WTC11 (cell line): Measurements from ENCODE around the gene KLHL14. TPM values are rescaled to one million over a fixed set of nuclear protein-coding genes. Genes with fewer than 3 reads are reported as not detected.

Experiments used
- ATAC-seq: fragments of 200-7000 bp; cut with Tn5 transposase; 2 replicates; pipeline ENCODE4 v1.10.0; 2021; ENCODE audit warnings: mild to moderate bottlenecking, moderate library complexity
- CTCF ChIA-PET: fragments of 300-600 bp; sonication (Branson Sonifier 250); formaldehyde crosslinking; loops from one replicate; lab custom pipeline; 2021; ENCODE audit warnings: antibody characterized with exemption; lab: Charles Lee
- POLR2A ChIA-PET: fragments of 350-600 bp; sonication (Branson Sonifier 250); formaldehyde crosslinking; loops from one replicate; lab custom pipeline; 2021; ENCODE audit warnings: antibody characterized with exemption; lab: Charles Lee
- DNase-seq: peaks from one replicate; pipeline ENCODE4 v3.0.0; 2021; ENCODE audit warnings: low spot score
- H3K27ac Mint-ChIP-seq: 2 replicates; pipeline ENCODE4 v1.8.0; 2021; ENCODE audit warnings: mixed read lengths
- H3K27me3 Mint-ChIP-seq: 2 replicates; pipeline ENCODE4 v1.8.0; 2021; ENCODE audit warnings: low read depth, mild to moderate bottlenecking, moderate library complexity, mixed read lengths
- H3K36me3 Mint-ChIP-seq: 2 replicates; pipeline ENCODE4 v1.8.0; 2021; ENCODE audit warnings: mixed read lengths
- H3K4me1 Mint-ChIP-seq: 2 replicates; pipeline ENCODE4 v1.8.0; 2022; ENCODE audit warnings: mixed read lengths
- H3K4me3 Mint-ChIP-seq: 2 replicates; pipeline ENCODE4 v1.8.0; 2021; ENCODE audit warnings: mild to moderate bottlenecking, moderate library complexity, mixed read lengths
- H3K9me3 Mint-ChIP-seq: 2 replicates; pipeline ENCODE4 v1.8.0; 2021; ENCODE audit warnings: mixed read lengths
- AFF4 ChIP-seq: sonication (generic); formaldehyde crosslinking; IDR thresholded peaks from 2 replicates; pipeline ENCODE4 v1.8.1; 2023; ENCODE audit warnings: mild to moderate bottlenecking, missing genetic modification reagents, borderline replicate concordance
- AR ChIP-seq: fragments of 250-450 bp; sonication (Bioruptor Pico); IDR thresholded peaks from 2 replicates; pipeline ENCODE4 v1.9.0; 2021; ENCODE audit warnings: mild to moderate bottlenecking
- ARID4B ChIP-seq: sonication (generic); formaldehyde crosslinking; IDR thresholded peaks from 2 replicates; pipeline ENCODE4 v1.8.0; 2023; ENCODE audit warnings: missing genetic modification reagents, mild to moderate bottlenecking, borderline replicate concordance
- CDX4 ChIP-seq: fragments of 250-450 bp; sonication (Bioruptor Pico); IDR thresholded peaks from 2 replicates; pipeline ENCODE4 v1.9.0; 2021; ENCODE audit warnings: moderate library complexity, mild to moderate bottlenecking, inconsistent platforms, borderline replicate concordance
- CREB1 ChIP-seq: sonication (generic); formaldehyde crosslinking; IDR thresholded peaks from 2 replicates; pipeline ENCODE4 v1.8.0; 2023; ENCODE audit warnings: mild to moderate bottlenecking, missing genetic modification reagents
- ETV6 ChIP-seq: sonication (generic); formaldehyde crosslinking; IDR thresholded peaks from 2 replicates; pipeline ENCODE4 v1.8.1; 2022; ENCODE audit warnings: mild to moderate bottlenecking, missing genetic modification reagents
- FOXP4 ChIP-seq: sonication (generic); formaldehyde crosslinking; IDR thresholded peaks from 2 replicates; pipeline ENCODE4 v1.8.0; 2022; ENCODE audit warnings: mild to moderate bottlenecking, missing genetic modification reagents
- NFATC4 ChIP-seq: fragments of 250-450 bp; sonication (Bioruptor Pico); IDR thresholded peaks from 2 replicates; pipeline ENCODE4 v1.9.0; 2021; ENCODE audit warnings: mild to moderate bottlenecking
- NFYB ChIP-seq: sonication (generic); formaldehyde crosslinking; conservative IDR thresholded peaks from 2 replicates; pipeline ENCODE4 v1.8.0; 2022; ENCODE audit warnings: low read depth, missing genetic modification reagents
- SOX15 ChIP-seq: fragments of 250-450 bp; sonication (Bioruptor Pico); IDR thresholded peaks from 2 replicates; pipeline ENCODE4 v1.9.0; 2021; ENCODE audit warnings: mild to moderate bottlenecking
- USF2 ChIP-seq: sonication (generic); formaldehyde crosslinking; IDR thresholded peaks from 2 replicates; pipeline ENCODE4 v1.8.1; 2023; ENCODE audit warnings: mild to moderate bottlenecking, missing genetic modification reagents, moderate library complexity
- ZNF416 ChIP-seq: fragments of 250-450 bp; sonication (Bioruptor Pico); IDR thresholded peaks from 2 replicates; pipeline ENCODE4 v1.9.0; 2021; ENCODE audit warnings: mild to moderate bottlenecking, inconsistent platforms
- ZNF512 ChIP-seq: sonication (generic); formaldehyde crosslinking; IDR thresholded peaks from 2 replicates; pipeline ENCODE4 v1.8.1; 2022; ENCODE audit warnings: missing genetic modification reagents, borderline replicate concordance
- ZNF532 ChIP-seq: fragments of 250-450 bp; sonication (Bioruptor Pico); IDR thresholded peaks from 2 replicates; pipeline ENCODE4 v1.9.0; 2021; ENCODE audit warnings: mild to moderate bottlenecking, borderline replicate concordance
- total RNA-seq: library from RNA; stranded (reverse); gene quantifications from 3 replicates; pipeline ENCODE4 v1.2.3, GENCODE V29; 2021

Gene KLHL14
- total RNA-seq, 1 experiment from 2014 or later: 4.3 TPM

GRCh38 chr18:32760391-32760790, 12.4 kb downstream of the KLHL14 start:
- Mint-ChIP-seq H3K36me3 (no peaks in the 10 kb centered on the region), H3K27me3 (no peaks in the 10 kb centered on the region), H3K4me1 (peaks cover 65% of the 10 kb centered on the region), H3K9me3 (no peaks in the 10 kb centered on the region), H3K27ac (peak overlapping the region; percentile 93), H3K4me3 (peak overlapping the region; percentile 47)
- ChIA-PET CTCF (interaction anchor here (0.9 to 1.4 kb wide), 2 partner anchors 8 to 11 kb away, joined by 3 to 12 read pairs; no protein-coding TSS in a partner anchor), POLR2A (interaction anchor here (1.9 kb wide), 1 partner anchor 10 kb away, joined by 11 read pairs; no protein-coding TSS in a partner anchor)
- ATAC-seq (peak; percentile 99), DNase-seq (peak; percentile 63)
- TF ChIP-seq ZNF416 (CRISPR knock-in tag) (no peak), FOXP4 (CRISPR knock-in tag) (no peak), NFYB (CRISPR knock-in tag) (no peak), AFF4 (CRISPR knock-in tag) (no peak), ETV6 (CRISPR knock-in tag) (no peak), AR (no peak), SOX15 (no peak), ZNF532 (CRISPR knock-in tag) (no peak), CREB1 (CRISPR knock-in tag) (no peak), USF2 (no peak), CDX4 (CRISPR knock-in tag) (no peak), ARID4B (CRISPR knock-in tag) (no peak), ZNF512 (no peak), NFATC4 (CRISPR knock-in tag) (no peak)
